ENCODE measurements around the gene LLGL2. TPM values are rescaled to one million over a fixed set of nuclear protein-coding genes. Genes with fewer than 3 reads are reported as not detected.

The LLGL2 gene
- total RNA-seq, 4 donors from 2014 or later, result 35.6 to 73.5 (median 53.8) TPM

GRCh38 chr17:75566834-75567233 lies 41.3 kb downstream of the LLGL2 start:
- H3K27ac ChIP-seq, result peak overlapping the region in 2 of 3 donors; percentile 72 to 89
- no peaks in the 10 kb centered on the region for H3K27me3 ChIP-seq
- no peaks in the 10 kb centered on the region for H3K9me3 ChIP-seq
- peaks cover 5 to 16% of the 10 kb centered on the region in 2 donors for H3K4me1 ChIP-seq
- WGBS, 2 donors, result 52 to 67% methylated on average over 5 of the region's 5 CpGs
- H3K4me3 ChIP-seq (replicated peaks in 1 of 3), result no peak overlapping the region
- no peak for DNase-seq
- TF ChIP-seq CTCF (IDR thresholded peaks at IDR 0.05), result no peak
- no peak for TF ChIP-seq POLR2A (IDR thresholded peaks at IDR 0.05)
- intact Hi-C loops (cut with DNase I), result no loop called here
- H3K36me3 ChIP-seq, result peaks cover 14 to 26% of the 10 kb centered on the region in 2 donors

GRCh38 chr17:75568412-75569255 lies 43.1 kb downstream of the LLGL2 start:
- intact Hi-C loops (cut with DNase I), result no loop called here
- no peak for DNase-seq
- Histone ChIP-seq H3K4me1 (peaks cover 5 to 16% of the 10 kb centered on the region in 2 donors), H3K4me3 (replicated peaks in 1 of 3) (no peak overlapping the region), H3K36me3 (peaks cover 16 to 18% of the 10 kb centered on the region in 2 donors), H3K27me3 (no peaks in the 10 kb centered on the region), H3K9me3 (no peaks in the 10 kb centered on the region), H3K27ac (no peak overlapping the region)
- WGBS, 2 donors, result 95 to 97% methylated on average over 12 to 25 of the region's 31 CpGs
- TF ChIP-seq POLR2A (IDR thresholded peaks at IDR 0.05), result no peak
- no peak for TF ChIP-seq CTCF (IDR thresholded peaks at IDR 0.05)

GRCh38 chr17:75570034-75570676 lies 44.7 kb downstream of the LLGL2 start:
- WGBS, 2 donors, result 84% methylated on average over 8 of the region's 35 CpGs; no CpG with 5 or more reads in 1 of the 2 donors
- no peaks in the 10 kb centered on the region for H3K9me3 ChIP-seq
- no peak overlapping the region for H3K27ac ChIP-seq
- TF ChIP-seq CTCF (IDR thresholded peaks at IDR 0.05) (no peak), POLR2A (IDR thresholded peaks at IDR 0.05) (no peak)
- H3K27me3 ChIP-seq, result no peaks in the 10 kb centered on the region
- no peak for DNase-seq
- peaks cover 5 to 16% of the 10 kb centered on the region in 2 donors for H3K4me1 ChIP-seq
- H3K36me3 ChIP-seq, result peaks cover 16 to 18% of the 10 kb centered on the region in 2 donors
- intact Hi-C loops (cut with DNase I), result no loop called here
- H3K4me3 ChIP-seq (replicated peaks in 1 of 3), result no peak overlapping the region

- TF ChIP-seq POLR2A (IDR thresholded peaks at IDR 0.05) (no peak), CTCF (IDR thresholded peaks at IDR 0.05) (no peak)
- H3K4me1 ChIP-seq, result peaks cover 5 to 16% of the 10 kb centered on the region in 2 donors
- peaks cover 16 to 18% of the 10 kb centered on the region in 2 donors for H3K36me3 ChIP-seq
- H3K4me3 ChIP-seq (replicated peaks in 1 of 3), result no peak overlapping the region
- DNase-seq, result no peak
- H3K9me3 ChIP-seq, result no peaks in the 10 kb centered on the region
- 87 to 94% methylated on average over 3 of the region's 11 CpGs for WGBS, 2 donors
- intact Hi-C loops (cut with DNase I), result no loop called here
- H3K27me3 ChIP-seq, result no peaks in the 10 kb centered on the region
- H3K27ac ChIP-seq, result no peak overlapping the region
Observed at GRCh38 chr17:75570772-75571171, 45.3 kb downstream of the LLGL2 start.

All from thyroid gland (tissue), 4 donors.